HG03135 (cell line): ENCODE data around the gene OGA.

Source experiments
- ATAC-seq: cut with Tn5 transposase; IDR thresholded peaks from one replicate; pipeline ENCODE4 v1.9.1; 2021; ENCODE audit warnings: mild to moderate bottlenecking, moderate library complexity; ENCODE audit not compliant: unreplicated experiment

OGA gene

DNA sequence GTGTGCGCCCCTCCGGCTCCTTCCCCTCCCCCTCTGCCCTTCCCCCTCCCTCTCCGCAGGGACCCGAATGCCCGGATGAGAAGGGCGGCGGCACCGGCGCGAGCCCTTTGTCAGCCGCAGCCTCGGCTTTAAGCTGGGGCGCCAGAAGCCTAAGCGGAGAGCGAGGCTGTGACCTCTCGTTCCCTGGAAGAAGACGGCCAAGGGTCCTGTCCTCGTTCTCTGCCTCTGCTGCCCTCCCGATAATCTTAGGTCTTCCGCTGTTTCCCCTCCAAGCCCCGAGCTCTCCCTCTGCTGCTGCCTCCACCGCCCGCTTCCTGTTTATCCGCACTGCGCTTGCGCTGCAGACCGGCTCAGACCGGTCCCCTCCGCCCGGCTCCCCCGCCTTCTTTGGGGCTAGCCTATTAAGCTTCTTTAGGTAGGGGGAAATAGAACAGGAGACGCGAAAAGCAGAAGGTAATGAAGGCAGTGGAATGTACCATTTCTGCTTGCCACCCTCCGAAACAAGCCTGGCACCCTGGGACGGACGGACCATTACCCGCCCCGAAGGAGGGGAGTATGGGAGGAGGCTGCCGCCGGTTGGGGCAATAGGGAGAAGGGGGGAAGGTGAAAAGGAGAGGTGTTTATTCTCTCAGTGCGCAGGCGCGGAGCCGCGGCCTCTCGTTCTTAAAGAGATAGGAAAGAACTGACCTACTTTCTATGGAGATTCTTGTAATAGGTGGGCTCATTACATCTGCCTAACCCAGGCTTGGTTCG, at the start of gene OGA:
Gene OGA, minus strand, starts transcription at position 326 of the 753 bp plus-strand sequence. CDS start 422 bp downstream, outside the sequence.
- peak; percentile 85 for ATAC-seq

DNA sequence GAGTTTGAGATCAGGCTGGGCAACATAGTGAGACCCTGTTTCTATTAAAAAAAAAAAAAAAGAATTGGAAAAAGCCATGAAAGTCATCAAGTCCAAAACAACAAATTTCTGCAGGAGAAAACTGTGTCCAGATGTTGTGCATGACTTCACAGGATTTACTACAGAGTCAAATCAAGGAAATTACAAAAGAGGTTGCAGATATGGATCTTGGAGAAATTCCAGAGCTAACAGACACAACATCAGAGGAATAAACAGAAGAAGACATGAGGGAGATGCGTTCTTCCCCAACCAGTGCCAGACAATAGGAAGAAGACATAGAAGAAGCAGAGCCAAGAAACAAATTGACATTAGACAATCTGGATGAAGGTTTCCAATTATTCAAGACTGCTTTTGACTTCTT, 49.7 kb upstream of the OGA start:
- no peak for ATAC-seq

GRCh38 chr10:101859530-101859929, 41.3 kb upstream of the OGA start:
- ATAC-seq: no peak

- peak; percentile 69 for ATAC-seq
Measured at GRCh38 chr10:101858723-101859500, 40.7 kb upstream of the OGA start.

- no peak for ATAC-seq
Measured at GRCh38 chr10:101857802-101858476, 39.7 kb upstream of the OGA start.

DNA sequence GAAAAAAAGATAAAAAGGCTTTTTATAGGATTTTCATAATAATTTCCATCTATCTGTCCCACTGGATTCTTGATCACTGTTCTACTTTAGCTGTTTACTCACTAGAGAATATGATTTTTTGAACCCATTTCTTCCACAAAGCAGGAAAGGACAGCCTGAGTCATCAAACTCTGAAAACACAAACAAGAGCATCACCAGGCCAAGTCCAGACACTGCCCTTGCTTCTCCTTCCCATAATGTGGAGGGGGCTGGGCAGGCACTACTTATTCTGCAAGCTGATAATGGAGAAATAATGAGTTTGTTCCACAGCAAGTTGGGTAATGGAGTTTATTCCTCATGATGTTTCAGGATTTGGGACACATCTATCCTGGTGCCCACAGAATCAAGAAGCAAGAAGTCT, 38.4 kb upstream of the OGA start:
- ATAC-seq: no peak

DNA sequence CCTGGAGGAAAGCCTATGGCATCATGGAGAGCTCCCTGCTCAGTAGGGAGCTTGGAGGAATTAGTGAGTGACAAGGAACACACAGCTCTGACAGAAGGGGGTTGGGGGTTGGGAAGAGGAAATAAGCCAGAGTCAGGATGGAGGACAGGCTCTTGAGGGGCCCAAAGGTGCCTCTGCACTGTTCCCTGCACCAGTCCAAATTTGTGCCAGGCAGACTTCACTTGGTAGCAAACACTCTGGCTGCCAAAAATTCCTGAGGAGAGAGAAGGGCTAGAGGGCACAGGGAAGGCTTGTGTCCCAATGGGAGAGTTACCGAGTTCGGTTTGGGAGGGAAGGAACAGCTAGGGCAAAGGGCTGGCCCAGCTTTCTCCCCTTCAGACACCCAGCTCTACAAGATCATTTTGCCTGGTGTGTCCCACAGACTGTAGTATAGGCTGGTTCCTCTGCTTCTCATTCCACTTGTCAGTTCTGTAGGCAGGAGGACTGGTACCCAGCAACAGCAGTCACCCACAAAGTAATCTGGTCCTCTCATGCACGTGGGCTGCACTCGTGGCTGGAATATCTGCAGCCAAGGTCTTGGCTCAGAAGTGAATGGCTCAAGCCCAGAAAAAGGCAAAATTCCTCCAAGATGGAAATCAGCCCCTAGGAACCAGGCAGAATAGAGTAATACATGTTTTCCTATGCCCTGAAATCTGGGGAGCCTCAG, 33.3 kb upstream of the OGA start:
- ATAC-seq: no peak

- ATAC-seq: no peak
Measured at GRCh38 chr10:101850749-101851148, 32.5 kb upstream of the OGA start.

GRCh38 chr10:101848894-101849351, 30.7 kb upstream of the OGA start:
- ATAC-seq: no peak

- no peak for ATAC-seq
Measured at GRCh38 chr10:101848408-101848807, 30.2 kb upstream of the OGA start.

DNA sequence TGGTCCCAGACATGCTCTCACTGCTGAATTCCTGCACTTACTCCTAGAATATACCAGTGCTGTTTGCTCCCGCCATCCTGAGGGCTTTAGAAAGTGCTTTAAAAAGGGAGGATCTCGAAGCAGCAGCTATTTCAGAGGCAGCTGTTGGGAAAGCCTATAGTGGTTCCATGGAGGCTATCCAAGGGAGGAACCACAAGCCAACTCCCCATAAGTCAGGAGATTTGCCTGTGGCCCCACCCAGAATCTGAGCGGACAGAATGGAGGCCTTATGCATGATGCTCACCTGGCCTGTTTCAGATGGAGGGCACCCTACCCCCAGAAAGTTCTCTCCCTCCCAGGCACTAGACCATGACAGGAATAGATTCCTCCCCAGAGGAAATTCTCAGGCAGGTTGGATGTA, 27.6 kb upstream of the OGA start:
- ATAC-seq: no peak

GRCh38 chr10:101843032-101844021, 25.1 kb upstream of the OGA start, which contains the start of gene KCNIP2:
Gene KCNIP2, minus strand, starts transcription at chr10:101843800. Its CDS starts 232 bp downstream, at chr10:101843568.
- no peak for ATAC-seq

DNA sequence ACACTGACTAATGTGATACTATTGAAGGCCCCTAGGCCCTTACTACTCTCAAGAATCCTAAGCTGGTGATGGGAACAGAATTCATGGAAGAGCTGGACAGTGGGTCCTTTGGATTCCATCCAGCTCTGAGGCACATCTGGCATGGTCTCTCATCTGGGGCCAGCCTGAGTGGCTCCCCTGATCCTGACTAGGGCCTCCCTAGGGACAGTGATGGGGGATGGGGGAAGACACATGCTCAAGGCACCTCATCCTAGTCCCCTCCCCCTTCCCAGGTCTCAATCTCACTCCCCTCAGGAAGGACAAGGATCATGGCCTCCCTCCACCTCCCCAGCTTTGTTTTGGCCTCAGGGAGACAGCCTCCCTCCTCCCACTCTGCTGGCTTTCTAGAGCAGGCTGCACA, 23.6 kb upstream of the OGA start:
- no peak for ATAC-seq

- ATAC-seq: peak; percentile 52
Measured at GRCh38 chr10:101840741-101841453, 22.7 kb upstream of the OGA start.

DNA sequence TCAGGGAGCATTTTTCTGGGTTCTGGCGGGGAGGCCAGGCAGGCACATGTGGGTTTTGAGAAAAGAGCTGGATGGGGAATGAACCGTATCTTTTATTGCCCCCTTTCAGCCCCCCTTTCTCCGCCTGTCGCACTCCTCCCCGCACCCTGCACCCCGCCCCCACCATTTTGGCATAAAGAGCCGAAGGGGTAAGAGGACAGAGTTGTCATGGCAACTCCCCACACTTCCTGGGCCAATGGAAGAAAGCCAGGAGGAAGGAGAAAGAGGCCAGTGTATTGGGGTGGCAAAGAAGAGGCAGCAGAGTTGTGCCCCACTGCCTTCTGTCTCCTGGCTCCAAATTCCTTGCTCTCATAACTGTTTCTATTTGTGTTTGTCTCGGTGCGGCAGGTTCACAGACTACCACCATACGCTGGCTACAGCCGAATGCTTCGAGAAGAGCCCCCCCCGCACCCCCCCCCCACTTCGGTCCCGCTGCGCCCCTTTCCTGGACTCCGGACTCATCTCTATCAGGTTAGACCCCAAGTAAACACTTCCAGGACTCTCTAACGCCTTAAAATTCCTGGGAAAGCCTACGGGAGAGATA, 21.9 kb upstream of the OGA start:
- ATAC-seq: no peak

DNA sequence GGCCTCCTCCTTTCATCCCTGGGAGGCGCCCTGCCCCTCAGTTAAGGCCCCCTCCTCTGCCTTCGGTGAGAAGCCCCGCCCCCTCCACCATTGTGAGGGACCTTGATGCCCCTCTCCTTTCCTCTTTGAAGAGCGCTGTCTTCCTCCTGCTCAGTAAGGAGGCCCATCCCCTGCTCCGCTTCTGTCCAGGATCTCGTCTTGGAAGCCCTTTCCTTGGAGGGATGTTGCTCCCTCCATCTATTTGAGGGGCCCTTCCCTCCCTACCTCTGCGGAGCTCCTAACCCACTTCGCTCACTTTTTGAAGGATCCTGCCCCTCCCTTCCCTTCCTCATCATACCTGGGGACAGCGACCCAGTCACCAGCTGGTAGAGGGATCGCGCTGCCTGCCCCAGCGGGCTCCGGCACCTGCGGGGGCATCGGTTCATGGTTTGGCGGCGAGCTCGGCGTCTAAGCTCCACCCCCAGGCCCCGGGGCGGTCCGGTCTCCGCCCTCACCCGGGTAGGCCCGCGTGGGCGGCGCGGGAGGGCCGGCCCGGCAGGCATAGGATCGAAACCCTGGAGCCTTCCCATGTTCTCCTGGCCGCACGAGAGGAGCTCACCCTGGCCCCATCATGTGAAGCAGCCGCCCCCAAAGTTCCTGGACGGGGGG, 21.3 kb upstream of the OGA start:
- ATAC-seq: no peak

- ATAC-seq: no peak
Measured at GRCh38 chr10:101839002-101839401, 20.8 kb upstream of the OGA start.

DNA sequence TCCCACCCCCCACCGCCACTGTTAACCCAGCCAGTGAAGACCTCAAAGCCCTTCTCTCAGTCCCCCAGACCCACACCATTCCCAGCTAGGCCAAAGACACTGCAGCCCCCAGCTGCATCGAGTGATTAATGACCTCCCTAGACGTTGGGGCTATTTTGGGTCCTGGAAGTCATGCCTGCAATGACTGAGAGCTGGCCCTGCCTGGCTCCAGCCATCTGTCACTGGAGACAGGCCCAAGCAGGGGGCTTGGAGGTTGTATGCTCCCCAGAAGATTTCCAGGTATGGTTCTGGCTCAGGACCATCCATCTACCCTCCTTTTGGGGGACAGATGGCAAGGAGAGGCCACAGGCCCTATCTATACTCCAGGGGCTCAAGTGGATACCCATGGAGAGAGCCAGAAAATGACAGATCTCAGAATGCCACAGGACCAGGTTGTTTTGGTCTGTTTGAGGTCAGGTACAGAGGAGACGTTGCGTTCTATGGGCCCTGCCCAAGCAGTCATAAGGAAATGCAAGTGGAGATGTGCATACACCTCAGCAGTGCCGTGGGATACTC, 20.2 kb upstream of the OGA start:
- no peak for ATAC-seq
